Stimulated activated CD8-positive, alpha-beta memory T cell treated with anti-CD3 and anti-CD28 coated beads, Interleukin-4, amount 100 ng/mL, for 48 hours (primary cell): ENCODE data around the gene RAI14.

Experiments
- DNase-seq: peaks from one replicate; pipeline ENCODE4 v3.0.0-alpha.2; 2020

Gene RAI14

GRCh38 chr5:34656001-34656699 is at the start of gene RAI14:
TSS of gene RAI14 (plus strand) at chr5:34656328. CDS start at chr5:34686920, 30,592 bp downstream.
- peak; percentile 32 for DNase-seq

- DNase-seq: no peak
Observed at GRCh38 chr5:34608368-34608767, 47.8 kb upstream of the RAI14 start.

DNA sequence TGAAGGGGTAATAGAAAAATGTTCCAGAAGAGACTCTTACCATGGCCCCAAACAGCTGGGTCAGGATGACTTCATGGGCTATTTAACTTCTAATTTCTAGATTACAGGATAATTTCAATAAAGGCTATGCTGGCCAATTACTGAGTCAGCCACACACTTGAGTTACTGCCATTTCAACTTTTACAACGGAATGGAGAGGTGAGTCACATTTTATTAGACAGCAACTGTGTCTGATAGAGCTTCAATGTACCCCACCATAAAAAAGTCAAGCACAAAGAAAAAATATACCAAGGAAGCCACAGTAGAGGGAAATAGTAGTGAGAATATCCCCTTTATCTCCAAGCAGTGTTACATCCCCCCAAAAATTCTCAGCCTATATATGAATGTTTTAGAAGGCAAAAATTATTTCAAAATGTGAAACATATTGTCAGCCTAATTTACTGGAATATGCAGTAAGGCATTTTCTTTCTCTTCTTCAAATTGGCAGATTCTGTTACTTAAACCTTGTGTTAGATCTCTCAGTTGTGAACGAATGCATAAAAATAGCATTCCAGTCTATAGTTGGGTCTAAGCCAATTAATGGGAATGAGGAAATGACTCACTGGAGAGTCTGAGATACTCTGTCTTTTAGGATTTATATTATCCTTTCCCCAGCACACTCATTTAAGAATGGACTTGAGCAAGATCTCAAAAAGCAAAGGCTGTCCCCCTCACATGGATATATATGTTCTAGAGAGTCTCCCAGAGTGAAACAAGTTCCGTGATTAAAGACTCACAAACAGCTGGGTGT is 47.1 kb upstream of the RAI14 start:
- no peak for DNase-seq

GRCh38 chr5:34609951-34610441 is 46.1 kb upstream of the RAI14 start:
- no peak for DNase-seq

DNA sequence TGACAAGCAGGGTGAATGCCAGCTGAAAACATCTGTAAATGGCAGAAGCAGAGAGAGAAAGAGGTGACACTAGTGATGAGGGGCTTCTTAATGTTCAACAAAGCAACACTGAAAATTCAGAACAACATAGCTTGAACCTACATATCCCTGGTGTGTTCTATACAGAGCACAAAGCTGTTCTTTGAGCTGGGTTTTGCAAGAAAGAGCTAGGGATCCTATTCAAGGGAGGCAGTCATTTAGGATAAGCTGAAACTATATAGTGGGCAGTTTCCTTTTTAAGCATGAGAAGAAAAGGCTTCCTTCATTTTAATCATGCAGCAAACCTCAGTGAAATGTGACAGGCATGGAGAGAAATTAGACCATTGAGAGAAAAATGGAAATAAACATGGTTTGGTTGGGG is 45.6 kb upstream of the RAI14 start:
- no peak for DNase-seq

DNA sequence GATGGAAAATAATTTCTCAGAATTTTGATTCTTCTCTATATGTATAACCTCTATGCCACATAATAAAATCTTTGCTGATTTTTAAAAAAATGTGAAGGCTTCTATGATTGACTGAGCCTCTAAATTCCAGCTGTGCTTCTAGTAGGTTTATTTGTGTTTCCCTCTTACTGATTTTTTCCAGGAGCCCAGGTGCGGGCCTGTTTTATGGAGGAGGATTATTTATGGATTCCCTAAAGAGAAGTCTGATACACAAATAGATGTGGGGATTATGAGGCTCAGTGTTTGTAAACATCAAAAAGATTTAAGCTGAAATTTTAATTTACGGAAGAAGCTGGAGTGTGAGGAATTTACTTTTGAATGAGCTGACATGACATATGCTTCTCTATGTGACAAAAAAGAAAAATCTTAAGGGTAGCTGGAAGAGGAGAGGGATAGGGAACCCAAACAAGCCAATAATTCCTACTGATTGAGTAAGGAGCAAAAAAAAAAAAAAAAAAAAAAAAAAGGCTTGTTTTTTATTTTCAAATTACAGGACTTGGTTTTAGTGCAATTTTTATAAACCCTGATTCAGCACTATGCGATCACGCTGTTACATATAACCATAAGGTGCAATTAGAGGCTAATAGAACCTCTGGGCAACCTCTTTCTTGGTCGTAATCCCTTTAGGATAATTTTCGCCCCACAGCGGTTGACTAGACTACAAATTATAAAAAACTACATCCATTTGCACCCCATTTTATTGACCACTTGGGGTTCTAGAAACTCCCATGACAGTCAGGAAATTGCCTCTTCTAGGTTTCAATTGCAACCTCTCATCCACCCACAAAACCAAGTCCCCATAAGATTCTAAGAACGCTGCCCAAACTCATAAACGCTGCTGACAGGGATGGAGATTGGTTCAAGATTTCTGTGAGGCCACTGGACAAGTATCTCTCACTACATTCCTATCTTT is 44.4 kb upstream of the RAI14 start:
- DNase-seq: no peak

DNA sequence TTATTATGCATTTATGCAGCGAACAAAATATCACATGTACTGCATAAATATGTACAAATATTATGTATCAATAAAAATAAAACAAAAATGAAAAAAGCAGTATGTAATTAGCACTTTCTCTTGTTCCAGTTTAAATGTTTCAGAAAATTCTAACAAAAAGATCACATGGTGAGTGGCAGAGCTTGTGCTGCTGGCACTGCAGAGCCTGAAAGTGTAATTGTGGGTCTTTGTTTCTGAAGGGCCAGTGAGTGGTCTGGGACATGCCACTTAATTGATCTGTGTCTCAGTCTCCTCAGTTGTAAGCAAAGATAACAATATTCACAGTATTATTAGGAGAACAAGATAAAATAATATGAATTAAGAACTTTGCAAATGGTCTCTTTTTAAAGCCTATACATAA is 39.5 kb upstream of the RAI14 start:
- DNase-seq: no peak

GRCh38 chr5:34618371-34619065 is 37.6 kb upstream of the RAI14 start:
- no peak for DNase-seq

- no peak for DNase-seq
Observed at GRCh38 chr5:34620185-34620584, 35.9 kb upstream of the RAI14 start.

DNA sequence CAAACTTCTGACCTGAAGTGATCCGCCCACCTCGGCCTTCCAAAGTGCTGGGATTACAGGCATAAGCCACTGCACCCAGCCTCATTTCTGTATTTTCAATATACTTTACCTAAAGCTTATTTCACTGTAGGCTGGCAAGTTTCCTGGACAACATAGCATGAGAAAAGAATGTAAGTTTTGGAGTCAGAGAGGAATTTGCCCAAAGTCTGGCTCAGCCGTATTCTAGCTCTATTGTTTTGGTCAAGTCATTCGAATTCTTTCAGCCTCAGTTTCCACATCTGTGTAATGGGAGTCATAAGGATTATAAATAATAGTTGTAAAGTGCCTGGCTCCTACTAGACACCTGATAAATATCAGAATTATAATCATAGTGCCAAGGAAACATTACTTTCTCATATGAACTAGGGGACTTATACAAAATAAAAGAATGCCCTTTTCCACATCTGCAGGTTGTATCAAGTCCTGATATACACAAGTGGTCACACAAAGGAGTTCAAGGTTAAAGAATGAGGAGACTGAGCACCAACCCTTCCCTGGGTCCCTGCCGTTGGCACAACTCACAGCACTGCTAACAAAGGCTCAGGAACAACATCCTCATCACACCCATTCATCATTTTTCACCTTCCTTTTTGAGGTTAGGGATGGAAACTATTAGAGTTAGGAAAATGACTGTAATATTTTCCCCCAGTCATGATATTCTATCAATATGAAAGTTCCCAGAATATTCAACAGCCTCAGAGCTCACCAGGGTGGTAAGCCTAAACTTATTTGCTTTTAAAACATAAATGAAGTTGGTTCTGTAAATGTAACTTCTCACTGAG is 34.6 kb upstream of the RAI14 start:
- no peak for DNase-seq

DNA sequence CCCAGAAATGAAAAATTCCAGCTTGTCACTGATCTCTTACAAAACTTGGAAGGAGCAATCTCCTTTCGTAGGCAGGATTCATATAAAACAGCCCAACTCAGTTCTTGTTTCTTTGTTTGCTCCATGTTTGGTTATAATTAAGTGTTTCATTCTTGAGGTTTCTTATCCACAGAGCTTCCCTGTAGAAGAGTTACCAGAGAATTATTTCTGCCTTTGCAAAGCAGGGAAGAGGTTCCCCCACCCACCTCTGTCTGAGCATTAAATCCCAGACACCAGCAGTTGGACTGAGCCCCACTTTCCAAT is 34.1 kb upstream of the RAI14 start:
- no peak for DNase-seq

- DNase-seq: no peak
Observed at GRCh38 chr5:34624691-34625090, 31.4 kb upstream of the RAI14 start.

GRCh38 chr5:34625246-34625645 is 30.9 kb upstream of the RAI14 start:
- DNase-seq: no peak

- DNase-seq: no peak
Observed at GRCh38 chr5:34626036-34626435, 30.1 kb upstream of the RAI14 start.

GRCh38 chr5:34626751-34627150 is 29.4 kb upstream of the RAI14 start:
- no peak for DNase-seq

DNA sequence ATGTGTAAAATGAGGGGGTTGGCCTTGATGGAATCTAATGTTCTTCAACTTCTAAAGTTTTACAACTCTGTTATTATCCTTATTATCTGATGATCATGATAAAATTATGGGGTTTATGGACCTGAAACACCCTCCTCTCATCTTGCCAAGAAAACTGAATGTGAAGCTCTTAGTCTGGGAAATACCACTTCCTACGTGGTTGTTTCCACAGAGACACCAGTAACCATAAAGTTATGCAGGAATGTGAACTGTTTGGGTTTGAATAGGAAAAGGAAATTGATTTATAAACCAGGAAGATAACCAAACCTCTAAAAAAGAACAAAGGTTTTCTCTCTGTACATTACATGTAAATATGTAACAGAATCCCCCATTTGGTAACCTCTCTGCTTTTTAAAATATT is 28.3 kb upstream of the RAI14 start:
- DNase-seq: no peak

GRCh38 chr5:34628373-34628772 is 27.8 kb upstream of the RAI14 start:
- no peak for DNase-seq

DNA sequence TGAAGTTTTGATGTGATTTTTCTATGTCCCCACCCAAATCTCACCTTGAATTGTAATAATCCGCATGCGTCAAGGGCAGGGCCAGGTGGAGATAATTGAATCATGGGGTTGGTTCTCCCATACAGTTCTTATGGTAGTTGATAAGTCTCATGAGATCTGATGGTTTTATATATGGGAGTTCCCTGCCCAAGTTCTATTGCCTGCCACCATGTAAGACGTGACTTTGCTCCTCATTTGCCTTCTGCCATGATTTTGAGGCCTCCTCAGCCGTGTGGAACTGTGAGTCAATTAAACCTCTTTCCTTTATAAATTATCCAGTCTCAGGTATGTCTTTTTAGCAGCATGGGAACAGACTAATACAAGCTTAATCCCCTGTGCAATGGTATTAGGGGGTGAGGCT is 25.5 kb upstream of the RAI14 start:
- DNase-seq: no peak

DNA sequence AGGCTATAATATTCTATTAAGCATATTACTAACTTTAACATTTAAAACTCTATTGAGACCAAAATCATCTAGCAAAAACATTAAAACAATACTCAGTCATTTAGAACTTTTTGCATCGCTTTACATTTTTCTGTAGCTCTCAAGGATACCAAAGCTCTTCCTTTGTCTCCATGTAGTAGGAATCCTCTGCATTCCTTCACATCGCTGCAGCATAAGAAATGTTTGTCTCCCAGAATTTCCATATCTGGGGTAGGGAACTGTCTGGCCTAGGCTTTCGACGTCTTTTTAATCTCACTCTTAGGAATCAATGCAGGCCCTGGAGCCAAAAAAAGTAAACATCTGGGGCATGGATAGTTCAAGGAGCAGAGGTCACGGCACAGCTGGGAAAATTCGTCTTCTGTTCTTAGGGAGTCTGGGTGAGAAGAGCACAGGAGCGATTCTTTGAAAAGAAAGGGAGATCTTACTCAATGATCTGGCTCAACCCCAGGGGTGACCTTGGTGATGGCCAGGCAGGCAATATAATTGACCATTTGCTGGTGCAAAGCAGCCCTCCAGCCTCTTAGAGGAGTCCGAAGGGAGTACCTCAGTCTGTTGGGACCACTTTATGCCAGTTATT is 23.2 kb upstream of the RAI14 start:
- DNase-seq: no peak

GRCh38 chr5:34639852-34640626 is 16.1 kb upstream of the RAI14 start:
- no peak for DNase-seq
